SK-N-MC (cell line): ENCODE data around the gene AHRR.

Experiments
- EZH2 ChIP-seq: fragments of 200-600 bp; sonication (generic); IDR thresholded peaks from one replicate; pipeline ENCODE4 v1.6.1; 2017; ENCODE audit warnings: antibody characterized with exemption
- POLR2AphosphoS5 ChIP-seq: IDR thresholded peaks from 2 replicates; pipeline ENCODE4 v1.6.1; 2012; ENCODE audit warnings: mild to moderate bottlenecking, low read depth, low read length, borderline replicate concordance

- no peak for TF ChIP-seq POLR2AphosphoS5
- TF ChIP-seq EZH2, result no peak
Measured at GRCh38 chr5:351084-351920, 29.8 kb downstream of the AHRR start.
